Naive thymus-derived CD4-positive, alpha-beta T cell (primary cell): Measurements from ENCODE around the gene GAL3ST2. TPM values are rescaled to one million over a fixed set of nuclear protein-coding genes. Genes with fewer than 3 reads are reported as not detected.

Experiments
- ATAC-seq: fragments of 150-1000 bp; cut with Tn5 transposase; 2 replicates; pipeline ENCODE4 v1.10.0; 2021; ENCODE audit warnings: mild to moderate bottlenecking, moderate library complexity
- CTCF ChIA-PET: fragments of 350-600 bp; sonication (Branson Sonifier 250); formaldehyde crosslinking; loops from one replicate; lab custom pipeline; 2021; ENCODE audit warnings: antibody characterized with exemption; lab: Charles Lee
- POLR2A ChIA-PET: fragments of 350-600 bp; sonication (Branson Sonifier 250); formaldehyde crosslinking; loops from one replicate; lab custom pipeline; 2021; ENCODE audit warnings: antibody characterized with exemption, inconsistent platforms; lab: Charles Lee
- DNase-seq, 9 donors: peaks; one replicate each; pipeline versions ENCODE4 v3.0.0 to v3.0.0-alpha.2; 2020 to 2022; ENCODE audit warnings: mixed read lengths in 1 of 9
- H3K27ac ChIP-seq: one replicate; pipeline ENCODE4 v1.7.0; 2013; ENCODE audit warnings: mild to moderate bottlenecking, low read depth, low read length, moderate library complexity
- H3K27me3 ChIP-seq, 2 donors: one replicate each; pipeline ENCODE4 v1.7.0; 2013; ENCODE audit warnings: low read length in 2 of 2, mild to moderate bottlenecking in 2 of 2, moderate library complexity in 2 of 2; ENCODE audit not compliant: control insufficient read depth in 2 of 2, insufficient read depth in 2 of 2
- H3K36me3 ChIP-seq, 3 experiments: 1 replicate in 2 of 3; 2 replicates in 1 of 3; pipeline ENCODE4 v1.7.0; 2013; ENCODE audit warnings: low read length in 3 of 3, mild to moderate bottlenecking in 3 of 3, moderate library complexity in 1 of 3; ENCODE audit not compliant: insufficient read depth in 3 of 3, control insufficient read depth in 2 of 3
- H3K4me1 ChIP-seq, 2 donors: one replicate each; pipeline ENCODE4 v1.7.0; 2013; ENCODE audit warnings: low read length in 2 of 2, mild to moderate bottlenecking in 2 of 2, moderate library complexity in 1 of 2; ENCODE audit not compliant: control insufficient read depth in 2 of 2, insufficient read depth in 2 of 2
- H3K4me3 ChIP-seq: 2 replicates; pipeline ENCODE4 v1.7.0; 2013; ENCODE audit warnings: mild to moderate bottlenecking, low read length
- H3K9me3 ChIP-seq, 3 experiments: 1 replicate in 2 of 3; 2 replicates in 1 of 3; pipeline ENCODE4 v1.7.0; 2013; ENCODE audit warnings: low read length in 3 of 3; ENCODE audit not compliant: control insufficient read depth in 2 of 3
- H3K27ac Mint-ChIP-seq, 9 donors: one replicate each; pipeline ENCODE4 v1.8.0; 2020 to 2022; ENCODE audit warnings: mixed read lengths in 9 of 9, mild to moderate bottlenecking in 8 of 9, moderate library complexity in 5 of 9, inconsistent platforms in 2 of 9
- H3K27me3 Mint-ChIP-seq, 5 donors: one replicate each; pipeline ENCODE4 v1.8.0; 2021 to 2022; ENCODE audit warnings: mixed read lengths in 5 of 5, mild to moderate bottlenecking in 1 of 5
- H3K36me3 Mint-ChIP-seq, 5 donors: one replicate each; pipeline ENCODE4 v1.8.0; 2020 to 2022; ENCODE audit warnings: mixed read lengths in 5 of 5, mild to moderate bottlenecking in 3 of 5, inconsistent platforms in 1 of 5
- H3K4me1 Mint-ChIP-seq, 7 donors: one replicate each; pipeline ENCODE4 v1.8.0; 2020 to 2022; ENCODE audit warnings: mixed read lengths in 7 of 7, mild to moderate bottlenecking in 3 of 7, inconsistent platforms in 1 of 7
- H3K4me3 Mint-ChIP-seq, 10 donors: one replicate each; pipeline ENCODE4 v1.8.0; 2020 to 2022; ENCODE audit warnings: mild to moderate bottlenecking in 10 of 10, mixed read lengths in 10 of 10, moderate library complexity in 6 of 10, inconsistent platforms in 2 of 10
- H3K9me3 Mint-ChIP-seq, 11 donors: one replicate each; pipeline ENCODE4 v1.8.0; 2020 to 2022; ENCODE audit warnings: mixed read lengths in 11 of 11, mild to moderate bottlenecking in 4 of 11, inconsistent platforms in 1 of 11, moderate library complexity in 1 of 11
- intact Hi-C, 2 donors: fragments of 100-400 bp; cut with micrococcal nuclease; formaldehyde crosslinking; loops; one replicate each; pipeline ENCODE4 v1.15.1; 2023
- polyA plus RNA-seq, 2 donors: library from polyadenylated mRNA; unstranded; fragments of 300-500 nt; fragmentation: Illumina TruSeq; gene quantifications; one replicate each; pipeline ENCODE4 v1.2.3, GENCODE V29; 2021
- total RNA-seq, 6 experiments: library from RNA in 5 of 6; stranded (reverse) in 5 of 6; gene quantifications; 1 replicate in 5 of 6; 2 replicates in 1 of 6; pipeline ENCODE4 v1.2.3 and lab custom pipeline; 2021 to 2026

Gene GAL3ST2
- total and polyA plus RNA-seq, 7 experiments from 2014 or later: 0.17 to 0.93 (median 0.37) TPM; not detected in 4

DNA sequence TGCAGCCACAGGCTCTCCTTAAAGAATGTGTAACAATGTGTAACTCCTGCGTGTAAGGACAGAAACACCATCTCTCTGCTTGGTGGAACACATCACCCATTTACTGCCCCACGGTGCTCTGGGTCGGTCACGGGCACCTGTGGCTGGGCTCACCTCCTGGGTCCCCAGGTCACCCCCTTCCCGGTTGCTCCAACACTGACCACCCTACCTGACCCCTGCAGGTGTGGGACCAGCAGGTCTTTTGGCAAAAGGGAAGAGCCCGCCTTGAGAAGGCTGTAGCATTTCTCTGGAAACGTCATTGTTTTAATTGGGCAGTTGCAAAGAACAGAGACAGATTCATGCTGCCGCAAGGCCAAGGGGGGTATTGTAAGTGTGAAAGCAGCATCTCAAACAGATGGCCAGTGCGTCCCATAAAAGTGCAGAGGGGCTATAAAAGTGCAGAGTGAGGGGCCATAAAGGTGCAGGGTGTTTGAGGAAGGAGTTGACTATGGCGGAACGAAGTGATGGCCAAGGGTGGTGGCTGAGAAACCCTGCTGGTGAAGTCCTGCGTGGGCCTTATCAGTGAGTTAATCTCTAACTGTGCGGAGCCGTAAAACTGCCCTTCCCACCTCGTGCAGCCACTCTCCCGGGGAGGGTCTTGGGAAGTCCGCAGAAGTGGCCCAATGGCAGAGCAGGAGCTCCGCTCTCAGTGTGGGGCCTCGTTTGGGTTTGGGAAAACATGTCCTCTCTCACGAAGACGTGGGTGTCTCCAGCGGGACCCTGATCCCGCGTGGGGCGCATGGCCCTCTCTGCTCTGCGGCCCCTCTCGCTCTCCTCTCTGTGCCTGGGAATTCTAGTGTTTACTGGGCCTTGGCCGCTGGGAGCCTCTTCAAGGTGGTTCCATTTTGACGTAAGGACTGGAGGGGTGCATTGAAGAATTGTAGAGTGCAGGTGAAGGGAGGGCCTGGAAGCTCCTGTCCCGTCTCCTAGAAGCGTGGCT is 18.7 kb downstream of the GAL3ST2 start:
- CTCF ChIA-PET: no interaction called here
- intact Hi-C loops: no loop called here
- H3K27me3 ChIP-seq: no peaks in the 10 kb centered on the region
- Mint-ChIP-seq H3K9me3 (peaks cover 0 to 14% (median 0%) of the 10 kb centered on the region in 11 donors), H3K4me1 (peaks cover 0 to 8% (median 0%) of the 10 kb centered on the region in 7 donors), H3K27me3 (peaks cover 0 to 6% (median 0%) of the 10 kb centered on the region in 5 donors), H3K27ac (no peak overlapping the region), H3K4me3 (no peak overlapping the region), H3K36me3 (no peaks in the 10 kb centered on the region)
- no peak overlapping the region for H3K4me3 ChIP-seq
- H3K9me3 ChIP-seq: no peaks in the 10 kb centered on the region
- H3K4me1 ChIP-seq: no peaks in the 10 kb centered on the region
- no peaks in the 10 kb centered on the region for H3K36me3 ChIP-seq
- ATAC-seq (no peak), DNase-seq (no peak)
- POLR2A ChIA-PET: no interaction called here
- no peak overlapping the region for H3K27ac ChIP-seq

- Histone ChIP-seq H3K27me3 (no peaks in the 10 kb centered on the region), H3K4me1 (no peaks in the 10 kb centered on the region), H3K36me3 (no peaks in the 10 kb centered on the region), H3K27ac (no peak overlapping the region), H3K4me3 (no peak overlapping the region), H3K9me3 (no peaks in the 10 kb centered on the region)
- Mint-ChIP-seq H3K4me1 (peaks cover 0 to 8% (median 0%) of the 10 kb centered on the region in 7 donors), H3K36me3 (no peaks in the 10 kb centered on the region), H3K9me3 (peaks cover 0 to 6% (median 0%) of the 10 kb centered on the region in 11 donors), H3K27me3 (peaks cover 0 to 2% (median 0%) of the 10 kb centered on the region in 5 donors), H3K4me3 (no peak overlapping the region), H3K27ac (no peak overlapping the region)
- intact Hi-C loops: no loop called here
- no peak for DNase-seq
- POLR2A ChIA-PET: interaction anchor here (0.6 kb wide), 1 partner anchor 87 kb away, joined by 3 read pairs; no protein-coding TSS in a partner anchor
- CTCF ChIA-PET: no interaction called here
- no peak for ATAC-seq
These were observed 19.6 kb downstream of the GAL3ST2 start for GRCh38 chr2:241796209-241796608.

GRCh38 chr2:241796610-241797138 is 20.1 kb downstream of the GAL3ST2 start:
- H3K27me3 Mint-ChIP-seq: peaks cover 0 to 2% (median 0%) of the 10 kb centered on the region in 5 donors
- no peak overlapping the region for H3K27ac ChIP-seq
- H3K36me3 Mint-ChIP-seq: no peaks in the 10 kb centered on the region
- no peaks in the 10 kb centered on the region for H3K9me3 ChIP-seq
- H3K4me3 Mint-ChIP-seq: no peak overlapping the region
- peaks cover 0 to 6% (median 0%) of the 10 kb centered on the region in 11 donors for H3K9me3 Mint-ChIP-seq
- peaks cover 0 to 8% (median 0%) of the 10 kb centered on the region in 7 donors for H3K4me1 Mint-ChIP-seq
- ChIA-PET POLR2A (interaction anchor here (0.6 kb wide), 1 partner anchor 87 kb away, joined by 3 read pairs; no protein-coding TSS in a partner anchor), CTCF (no interaction called here)
- H3K36me3 ChIP-seq: no peaks in the 10 kb centered on the region
- H3K4me3 ChIP-seq: no peak overlapping the region
- H3K27me3 ChIP-seq: no peaks in the 10 kb centered on the region
- H3K27ac Mint-ChIP-seq: no peak overlapping the region
- no peak for ATAC-seq
- peak in 1 of 9 donors; percentile 5 for DNase-seq
- intact Hi-C loops: no loop called here
- no peaks in the 10 kb centered on the region for H3K4me1 ChIP-seq

- Histone ChIP-seq H3K4me3 (no peak overlapping the region), H3K27me3 (no peaks in the 10 kb centered on the region), H3K9me3 (no peaks in the 10 kb centered on the region), H3K4me1 (no peaks in the 10 kb centered on the region), H3K27ac (no peak overlapping the region), H3K36me3 (no peaks in the 10 kb centered on the region)
- H3K4me3 Mint-ChIP-seq: peak overlapping the region in 1 of 10 donors; percentile 16
- ATAC-seq (no peak), DNase-seq (no peak)
- H3K27ac Mint-ChIP-seq: no peak overlapping the region
- no peaks in the 10 kb centered on the region for H3K36me3 Mint-ChIP-seq
- intact Hi-C loops: no loop called here
- ChIA-PET POLR2A (no interaction called here), CTCF (no interaction called here)
- peaks cover 0 to 2% (median 0%) of the 10 kb centered on the region in 5 donors for H3K27me3 Mint-ChIP-seq
- H3K9me3 Mint-ChIP-seq: peaks cover 0 to 6% (median 0%) of the 10 kb centered on the region in 11 donors
- H3K4me1 Mint-ChIP-seq: peaks cover 0 to 8% (median 0%) of the 10 kb centered on the region in 7 donors
These were observed 20.9 kb downstream of the GAL3ST2 start for GRCh38 chr2:241797441-241798080.

GRCh38 chr2:241798081-241798630 is 21.5 kb downstream of the GAL3ST2 start:
- Mint-ChIP-seq H3K4me3 (peak overlapping the region in 1 of 10 donors; percentile 16), H3K27me3 (peaks cover 0 to 2% (median 0%) of the 10 kb centered on the region in 5 donors), H3K4me1 (peaks cover 0 to 8% (median 0%) of the 10 kb centered on the region in 7 donors), H3K36me3 (no peaks in the 10 kb centered on the region), H3K27ac (no peak overlapping the region), H3K9me3 (peaks cover 0 to 6% (median 0%) of the 10 kb centered on the region in 11 donors)
- DNase-seq: peak in 1 of 9 donors; percentile 6
- H3K27me3 ChIP-seq: no peaks in the 10 kb centered on the region
- no peaks in the 10 kb centered on the region for H3K36me3 ChIP-seq
- no peak overlapping the region for H3K27ac ChIP-seq
- no peak overlapping the region for H3K4me3 ChIP-seq
- ChIA-PET POLR2A (no interaction called here), CTCF (no interaction called here)
- H3K9me3 ChIP-seq: no peaks in the 10 kb centered on the region
- H3K4me1 ChIP-seq: peaks cover 0 to 3% of the 10 kb centered on the region in 2 donors
- no peak for ATAC-seq
- intact Hi-C loops: no loop called here
